ENCODE data around the gene IFNA17. TPM values are rescaled to one million over a fixed set of nuclear protein-coding genes. Genes with fewer than 3 reads are reported as not detected.
"Not testable (repeated sequence)": the region's sequence is repeated elsewhere in the genome, so short reads cannot be mapped to it uniquely, and the experiment has no call there.

The IFNA17 gene
- total RNA-seq, 1 experiment from 2014 or later = not detected

DNA sequence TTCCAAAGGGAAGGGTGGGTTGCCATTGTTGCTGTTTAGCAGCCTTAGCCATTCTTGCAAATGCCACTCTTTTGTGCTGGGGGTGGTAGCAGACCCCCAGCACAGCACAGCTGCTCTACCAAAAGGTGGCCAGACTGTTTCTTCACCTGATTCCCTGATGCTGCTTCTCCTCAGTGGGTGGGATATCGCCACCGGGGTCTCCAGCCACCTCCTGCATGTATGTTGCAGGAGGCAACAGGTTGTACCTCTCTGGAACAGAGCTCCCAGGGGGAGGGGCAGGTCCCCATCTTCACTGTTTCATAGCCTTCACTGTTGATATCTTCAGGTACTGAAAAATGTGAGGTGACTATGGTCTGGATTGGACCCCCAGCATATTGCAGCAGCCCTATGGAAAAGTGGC, 17.2 kb downstream of the IFNA17 start:
- not testable (repeated sequence) for DNase-seq (ENCODE audit: low spot score)

- DNase-seq (ENCODE audit: low spot score) = no peak
Measured at GRCh38 chr9:21210311-21210710, 17.7 kb downstream of the IFNA17 start.

DNA sequence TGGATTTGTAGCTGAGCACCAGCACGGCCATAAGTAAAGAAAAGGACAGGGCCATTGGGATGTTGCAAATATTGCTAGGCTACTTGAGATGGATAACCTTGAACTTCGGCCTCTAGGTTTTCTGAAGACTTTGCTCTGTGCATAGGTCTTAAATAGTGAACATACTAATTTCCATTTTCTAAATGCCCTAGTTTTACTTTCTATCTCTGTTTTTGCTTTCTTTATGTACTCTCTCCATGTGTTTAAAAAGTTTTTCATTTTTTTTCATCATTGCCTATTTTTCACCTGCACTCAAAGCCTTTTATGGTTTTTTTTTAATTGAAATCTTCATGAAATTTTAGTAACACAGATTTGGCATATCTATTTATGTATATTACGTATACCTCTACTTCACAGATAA, 21.0 kb downstream of the IFNA17 start, which contains the start of gene IFNA10:
TSS of gene IFNA10 (minus strand) at position 101 of the 400 bp plus-strand sequence. CDS start at position 55, 46 bp downstream.
- DNase-seq (ENCODE audit: low spot score) = not testable (repeated sequence)

DNA sequence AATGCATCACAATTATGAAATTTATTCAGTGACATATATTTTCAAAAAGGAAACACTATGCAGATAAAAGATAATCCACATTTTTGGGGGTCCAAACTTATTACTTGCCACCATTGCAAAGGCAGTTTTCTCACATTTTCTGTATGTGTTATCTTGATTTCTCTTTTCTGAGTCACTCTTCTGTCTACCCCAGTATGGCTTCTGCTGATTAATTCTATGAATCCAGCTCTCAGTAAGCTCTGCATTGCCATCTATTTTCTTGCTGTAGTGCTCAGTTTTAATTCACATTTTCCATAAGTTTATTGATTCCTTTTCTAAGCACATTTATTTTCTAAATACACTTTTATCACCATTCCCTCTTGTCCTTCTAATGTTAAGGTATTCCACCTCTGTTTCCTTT, 22.8 kb downstream of the IFNA17 start:
- no peak for DNase-seq (ENCODE audit: low spot score)

- DNase-seq (ENCODE audit: low spot score) = not testable (repeated sequence)
Measured at GRCh38 chr9:21202105-21202504, 25.9 kb downstream of the IFNA17 start, which contains the start of gene IFNA7. TSS of gene IFNA7 (minus strand) at chr9:21202205. CDS start at chr9:21202165, 40 bp downstream.

DNA sequence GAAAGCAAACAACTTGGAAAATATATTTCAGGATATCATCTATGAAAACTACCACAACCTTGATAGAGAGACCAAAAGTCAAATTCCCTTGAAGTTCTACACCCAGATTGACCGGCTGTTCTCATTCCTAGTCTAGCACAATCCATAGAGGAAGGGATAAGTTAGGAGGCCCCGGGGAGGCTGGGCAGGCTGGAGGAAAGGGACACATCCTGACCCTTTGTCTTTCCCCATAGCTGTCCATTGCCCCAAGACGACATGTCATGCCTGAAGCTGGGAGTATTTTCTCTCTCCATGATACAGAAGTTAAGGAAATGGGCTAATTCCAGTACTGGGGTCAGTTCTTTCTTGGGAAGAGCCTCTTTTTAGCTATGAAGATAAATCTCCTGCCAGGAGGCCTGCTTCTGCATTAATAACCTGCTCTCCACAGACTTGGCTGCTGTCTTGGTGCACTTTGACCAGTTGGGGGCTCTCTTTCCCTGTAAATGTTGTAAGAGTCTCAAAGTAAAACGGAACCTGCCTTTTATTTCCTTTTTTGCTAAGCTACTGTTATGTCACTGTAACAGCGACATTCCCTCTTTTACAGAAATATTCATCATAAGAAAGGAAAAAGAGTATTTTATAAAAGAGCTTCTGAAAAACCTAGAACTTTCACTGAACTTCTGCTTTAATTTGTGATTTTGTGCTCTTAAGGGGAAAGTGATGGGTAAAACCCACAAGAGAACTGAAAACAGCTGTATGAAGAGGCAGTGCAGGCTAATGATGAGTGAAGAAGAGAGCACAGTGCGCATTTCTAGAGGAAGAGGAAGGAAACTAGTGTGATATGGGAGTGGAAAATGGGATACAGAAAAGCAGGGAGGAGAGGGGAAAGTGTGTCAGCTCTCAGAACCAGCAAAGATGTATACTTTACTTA, 32.9 kb downstream of the IFNA17 start:
- DNase-seq (ENCODE audit: low spot score) = not testable (repeated sequence)

- DNase-seq (ENCODE audit: low spot score) = not testable (repeated sequence)
Measured at GRCh38 chr9:21187487-21187886, 40.5 kb downstream of the IFNA17 start, which contains the start of gene IFNA4. TSS of gene IFNA4 (minus strand) at chr9:21187587. CDS start at chr9:21187531, 56 bp downstream.

DNA sequence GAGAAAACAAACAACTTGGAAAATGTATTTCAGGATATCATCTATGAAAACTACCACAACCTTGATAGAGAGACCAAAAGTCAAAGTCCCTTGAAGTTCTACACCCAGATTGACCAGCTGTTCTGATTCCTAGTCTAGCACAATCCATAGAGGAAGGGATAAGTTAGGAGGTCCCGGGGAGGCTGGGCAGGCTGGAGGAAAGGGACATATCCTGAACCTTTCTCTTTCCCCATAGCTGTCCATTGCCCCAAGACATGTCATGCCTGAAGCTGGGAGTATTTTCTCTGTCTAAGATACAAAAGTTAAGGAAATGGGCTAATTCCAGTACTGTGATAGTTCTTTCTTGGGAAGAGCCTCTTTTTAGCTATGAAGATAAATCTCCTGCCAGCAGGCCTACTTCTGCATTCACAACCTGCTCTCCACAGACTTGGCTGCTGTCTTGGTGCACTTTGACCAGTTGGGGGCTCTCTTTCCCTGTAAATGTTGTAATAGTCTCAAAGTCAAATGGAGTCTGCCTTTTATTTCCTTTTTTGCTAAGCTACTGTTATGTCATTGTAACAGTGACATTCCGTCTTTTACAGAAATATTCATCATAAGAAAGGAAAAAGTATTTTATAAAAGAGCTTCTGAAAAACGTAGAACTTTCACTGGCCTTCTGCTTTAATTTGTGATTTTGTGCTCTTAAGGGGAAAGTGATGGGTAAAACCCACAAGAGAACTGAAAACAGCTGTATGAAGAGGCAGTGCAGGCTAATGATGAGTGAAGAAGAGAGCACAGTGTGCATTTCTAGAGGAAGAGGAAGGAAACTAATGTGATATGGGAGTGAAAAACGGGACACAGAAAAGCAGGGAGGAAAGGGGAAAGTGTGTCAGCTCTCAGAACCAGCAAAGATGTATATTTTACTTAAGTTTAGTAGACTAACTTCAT, 44.9 kb downstream of the IFNA17 start:
- DNase-seq (ENCODE audit: low spot score) = not testable (repeated sequence)

Other genes with a start within 250 kb of the IFNA17 start
- gene HACD4, start 196.6 kb downstream of the IFNA17 start, total RNA-seq (2014; rRNA removed; shearing (Covaris generic)) = not detected in 2 replicates
- not detected in 2 replicates for gene IFNB1, start 150.3 kb downstream of the IFNA17 start, total RNA-seq (2014; rRNA removed; shearing (Covaris generic))
- gene IFNW1, start 86.4 kb downstream of the IFNA17 start, total RNA-seq (2014; rRNA removed; shearing (Covaris generic)) = not detected in 2 replicates
- 0.15 TPM in 1 of 2 replicates, not detected in the other for gene IFNA21, start 61.6 kb downstream of the IFNA17 start, total RNA-seq (2014; rRNA removed; shearing (Covaris generic))
- gene IFNA4, start 40.6 kb downstream of the IFNA17 start, total RNA-seq (2014; rRNA removed; shearing (Covaris generic)) = 0.27 TPM in 1 of 2 replicates, not detected in the other
- gene IFNA7, start 26.0 kb downstream of the IFNA17 start, total RNA-seq (2014; rRNA removed; shearing (Covaris generic)) = not detected in 2 replicates
- gene IFNA10, start 21.1 kb downstream of the IFNA17 start, total RNA-seq (2014; rRNA removed; shearing (Covaris generic)) = not detected in 2 replicates
- gene IFNA16, start 10.9 kb downstream of the IFNA17 start, total RNA-seq (2014; rRNA removed; shearing (Covaris generic)) = not detected in 2 replicates
- gene IFNA14, start 11.8 kb upstream of the IFNA17 start, total RNA-seq (2014; rRNA removed; shearing (Covaris generic)) = 0.31 TPM in 1 of 2 replicates, not detected in the other
- not detected in 2 replicates for gene IFNA5, start 77.1 kb upstream of the IFNA17 start, total RNA-seq (2014; rRNA removed; shearing (Covaris generic))
- gene KLHL9, start 107.2 kb upstream of the IFNA17 start, total RNA-seq (2014; rRNA removed; shearing (Covaris generic)) = 0.06 TPM in 1 of 2 replicates, not detected in the other
- not detected in 2 replicates for gene IFNA6, start 122.7 kb upstream of the IFNA17 start, total RNA-seq (2014; rRNA removed; shearing (Covaris generic))
- not detected in 2 replicates for gene IFNA13, start 139.8 kb upstream of the IFNA17 start, total RNA-seq (2014; rRNA removed; shearing (Covaris generic))
- not detected in 2 replicates for gene IFNA2, start 157.2 kb upstream of the IFNA17 start, total RNA-seq (2014; rRNA removed; shearing (Covaris generic))
- not detected in 2 replicates for gene IFNA8, start 180.9 kb upstream of the IFNA17 start, total RNA-seq (2014; rRNA removed; shearing (Covaris generic))
- not detected in 2 replicates for gene IFNA1, start 212.2 kb upstream of the IFNA17 start, total RNA-seq (2014; rRNA removed; shearing (Covaris generic))